OCI-LY1 (cell line): ENCODE data around the gene GJD3.
A peak's percentile ranks its signal among the peaks of the same experiment; 100 is the strongest.
"Not testable (repeated sequence)": the region's sequence is repeated elsewhere in the genome, so short reads cannot be mapped to it uniquely, and the experiment has no call there.

Experiments used
- H2AFZ ChIP-seq: fragments of 200-600 bp; sonication (generic), shearing (Covaris generic); 2 replicates; pipeline ENCODE4 v1.6.0; 2014; ENCODE audit warnings: antibody characterized with exemption, mild to moderate bottlenecking, low read length
- H3F3A ChIP-seq: fragments of 200-600 bp; sonication (generic), shearing (Covaris generic); 2 replicates; pipeline ENCODE4 v1.6.0; 2014; ENCODE audit warnings: mild to moderate bottlenecking, antibody characterized with exemption, low read length, moderate library complexity; ENCODE audit not compliant: insufficient read depth
- H3K27ac ChIP-seq: fragments of 200-600 bp; sonication (generic); 2 replicates; pipeline ENCODE4 v1.5.1; 2014; ENCODE audit warnings: low read length, mixed run types, mild to moderate bottlenecking, low read depth; ENCODE audit not compliant: poor library complexity, severe bottlenecking
- H3K27me3 ChIP-seq: fragments of 200-600 bp; sonication (generic); 2 replicates; pipeline ENCODE4 v1.6.0; 2014; ENCODE audit warnings: antibody characterized with exemption, mild to moderate bottlenecking, low read length, moderate library complexity; ENCODE audit not compliant: insufficient read depth
- H3K36me3 ChIP-seq: fragments of 200-600 bp; sonication (generic); 2 replicates; pipeline ENCODE4 v1.6.1; 2014; ENCODE audit warnings: mild to moderate bottlenecking, antibody characterized with exemption, low read length, moderate library complexity, mixed read lengths; ENCODE audit not compliant: insufficient read depth
- H3K4me1 ChIP-seq: fragments of 200-600 bp; sonication (generic); 2 replicates; pipeline ENCODE4 v1.5.1; 2014; ENCODE audit warnings: mild to moderate bottlenecking, low read length, moderate library complexity; ENCODE audit not compliant: insufficient read depth, severe bottlenecking
- H3K4me2 ChIP-seq: fragments of 200-600 bp; sonication (generic), shearing (Covaris generic); 2 replicates; pipeline ENCODE4 v1.6.1; 2014; ENCODE audit warnings: low read length
- H3K4me3 ChIP-seq: fragments of 200-600 bp; sonication (generic); 2 replicates; pipeline ENCODE4 v1.5.1; 2014; ENCODE audit warnings: low read length, low read depth, mild to moderate bottlenecking, mixed read lengths; ENCODE audit not compliant: poor library complexity, severe bottlenecking
- H3K79me2 ChIP-seq: fragments of 200-600 bp; shearing (Covaris generic); 2 replicates; pipeline ENCODE4 v1.6.1; 2016; ENCODE audit warnings: mixed run types, low read length, mixed read lengths; ENCODE audit not compliant: insufficient read depth
- H3K9ac ChIP-seq: fragments of 200-600 bp; sonication (generic), shearing (Covaris generic); 2 replicates; pipeline ENCODE4 v1.6.1; 2014; ENCODE audit warnings: mild to moderate bottlenecking, low read length, mixed read lengths
- H3K9me2 ChIP-seq: fragments of 200-600 bp; sonication (generic), shearing (Covaris generic); 2 replicates; pipeline ENCODE4 v1.6.1; 2014; ENCODE audit warnings: low read depth, mild to moderate bottlenecking, low read length, mixed read lengths
- H3K9me3 ChIP-seq: fragments of 200-600 bp; shearing (Covaris generic); 2 replicates; pipeline ENCODE4 v1.6.1; 2014; ENCODE audit warnings: low read length, mixed read lengths
- H4K20me1 ChIP-seq: fragments of 200-600 bp; sonication (generic), shearing (Covaris generic); 2 replicates; pipeline ENCODE4 v1.6.0; 2016; ENCODE audit warnings: mild to moderate bottlenecking, low read length; ENCODE audit not compliant: insufficient read depth
- CTCF ChIP-seq: fragments of 200-600 bp; sonication (generic), shearing (Covaris generic); IDR thresholded peaks from 2 replicates; pipeline ENCODE4 v1.5.1; 2017; ENCODE audit warnings: mild to moderate bottlenecking, antibody characterized with exemption, low read length, moderate library complexity, mixed read lengths
- EZH2 ChIP-seq: fragments of 200-600 bp; sonication (generic), shearing (Covaris generic); IDR thresholded peaks from 2 replicates; pipeline ENCODE4 v1.8.0; 2017; ENCODE audit warnings: borderline replicate concordance, mixed run types, mild to moderate bottlenecking, antibody characterized with exemption, low read length, moderate library complexity, mixed read lengths

The GJD3 gene

GRCh38 chr17:40364121-40364861, at the start of gene GJD3:
Gene GJD3, minus strand, starts transcription at chr17:40364737. Its CDS starts 922 bp downstream, at chr17:40363815.
- TF ChIP-seq CTCF (no peak), EZH2 (no peak)
- Histone ChIP-seq H3K4me2 (0 out of 2 replicates have a peak within 1 kb of the TSS, but pooled peaks have one; percentile 8), H3K36me3 (no peaks in the 10 kb centered on the region), H3K27me3 (no peaks in the 10 kb centered on the region), H4K20me1 (no peaks in the 10 kb centered on the region), H3K9ac (no peak within 1 kb of the TSS), H3K79me2 (no peaks in the 10 kb centered on the region), H3F3A (no peaks in the 10 kb centered on the region), H3K4me3 (no peak within 1 kb of the TSS), H3K4me1 (peaks cover 6% of the 10 kb centered on the region), H3K9me3 (no peaks in the 10 kb centered on the region), H3K27ac (no peak within 1 kb of the TSS), H3K9me2 (no peaks in the 10 kb centered on the region), H2AFZ (no peak within 1 kb of the TSS)

GRCh38 chr17:40414312-40414711, 49.8 kb upstream of the GJD3 start:
- H4K20me1 ChIP-seq, H3K4me2 ChIP-seq, H3K4me3 ChIP-seq, H3K9me2 ChIP-seq, H3K27ac ChIP-seq, H3K9me3 ChIP-seq, H3K27me3 ChIP-seq, H3K9ac ChIP-seq, H3F3A ChIP-seq, H2AFZ ChIP-seq: not testable (repeated sequence)
- Histone ChIP-seq H3K4me1 (peaks cover 22% of the 10 kb centered on the region), H3K79me2 (peaks cover 24% of the 10 kb centered on the region), H3K36me3 (peaks cover 77% of the 10 kb centered on the region)

- peaks cover 24% of the 10 kb centered on the region for H3K79me2 ChIP-seq
- H4K20me1 ChIP-seq = no peaks in the 10 kb centered on the region
- no peaks in the 10 kb centered on the region for H3K27me3 ChIP-seq
- H3K9me3 ChIP-seq = no peaks in the 10 kb centered on the region
- H3K36me3 ChIP-seq = peaks cover 90% of the 10 kb centered on the region
- H3K4me2 ChIP-seq = no peak overlapping the region
- H3K4me1 ChIP-seq = peaks cover 17% of the 10 kb centered on the region
- H3K9ac ChIP-seq = no peak overlapping the region
- H3F3A ChIP-seq = no peaks in the 10 kb centered on the region
- H3K4me3 ChIP-seq = no peak overlapping the region
- H3K27ac ChIP-seq = no peak overlapping the region
- TF ChIP-seq CTCF (no peak), EZH2 (no peak)
- H3K9me2 ChIP-seq = no peaks in the 10 kb centered on the region
- no peak overlapping the region for H2AFZ ChIP-seq
Measured at GRCh38 chr17:40412880-40413279, 48.3 kb upstream of the GJD3 start.

GRCh38 chr17:40411821-40412220, 47.3 kb upstream of the GJD3 start:
- TF ChIP-seq CTCF (no peak), EZH2 (no peak)
- no peaks in the 10 kb centered on the region for H3F3A ChIP-seq
- H3K36me3 ChIP-seq = peaks cover 96% of the 10 kb centered on the region
- H3K79me2 ChIP-seq = peaks cover 17% of the 10 kb centered on the region
- no peaks in the 10 kb centered on the region for H4K20me1 ChIP-seq
- no peaks in the 10 kb centered on the region for H3K9me3 ChIP-seq
- peaks cover 17% of the 10 kb centered on the region for H3K4me1 ChIP-seq
- no peaks in the 10 kb centered on the region for H3K27me3 ChIP-seq
- H3K27ac ChIP-seq = no peak overlapping the region
- H2AFZ ChIP-seq = no peak overlapping the region
- no peaks in the 10 kb centered on the region for H3K9me2 ChIP-seq
- H3K9ac ChIP-seq = no peak overlapping the region
- no peak overlapping the region for H3K4me3 ChIP-seq
- H3K4me2 ChIP-seq = no peak overlapping the region
